Airway epithelial cell (primary cell): ENCODE data around the gene TNFRSF1B. TPM values are rescaled to one million over a fixed set of nuclear protein-coding genes. Genes with fewer than 3 reads are reported as not detected.

ENCODE experiments used
- total RNA-seq: library from RNA; depleted of rRNA; stranded (reverse); fragments of >200 nt; gene quantifications from 2 replicates; pipeline ENCODE4 v1.2.3, GENCODE V29; 2015

TNFRSF1B gene
- 0.07 TPM in 1 of 2 replicates, not detected in the other for total RNA-seq

GRCh38 chr1:12166834-12167492, at the start of gene TNFRSF1B:
Gene TNFRSF1B (plus strand): TSS chr1:12166991. CDS start chr1:12167092, 101 bp downstream.

GRCh38 chr1:12229835-12230548, 63.2 kb downstream of the TNFRSF1B start, which contains the start of gene VPS13D:
Gene VPS13D (plus strand): TSS chr1:12230030. CDS start chr1:12234267, 4,237 bp downstream.

Other genes starting within 250 kb of the TNFRSF1B start
- gene KIAA2013, start 240.6 kb upstream of the TNFRSF1B start, total RNA-seq, result 98.9 and 107 TPM in 2 replicates
- 127 and 152 TPM in 2 replicates for gene PLOD1, start 232.3 kb upstream of the TNFRSF1B start, total RNA-seq
- gene MFN2, start 186.5 kb upstream of the TNFRSF1B start, total RNA-seq, result 87.8 and 90.4 TPM in 2 replicates
- 27.4 and 35.2 TPM in 2 replicates for gene MIIP, start 147.5 kb upstream of the TNFRSF1B start, total RNA-seq
- gene TNFRSF8, start 103.7 kb upstream of the TNFRSF1B start, total RNA-seq, result 0.09 TPM in 1 of 2 replicates, not detected in the other
- 19.6 and 24.5 TPM in 2 replicates for gene VPS13D, start 63.0 kb downstream of the TNFRSF1B start, total RNA-seq